GM12878 (cell line): ENCODE results near the gene TMEM94. TPM values are rescaled to one million over a fixed set of nuclear protein-coding genes. Genes with fewer than 3 reads are reported as not detected.

ENCODE experiments used
- HDAC2 ChIP-seq: fragments of 200-600 bp; sonication (generic); IDR thresholded peaks from 2 replicates; pipeline ENCODE4 v1.6.1; 2017
- WRNIP1 ChIP-seq: IDR thresholded peaks from 2 replicates; pipeline ENCODE4 v1.6.1; 2011; ENCODE audit warnings: low read depth, low read length, improper control_type of control experiment, borderline replicate concordance
- ZNF217 ChIP-seq: fragments of 450-650 bp; IDR thresholded peaks from 2 replicates; pipeline ENCODE4 v1.6.1; 2017; ENCODE audit warnings: antibody characterized with exemption, mild to moderate bottlenecking
- ZNF622 ChIP-seq: fragments of 450-650 bp; IDR thresholded peaks from 2 replicates; pipeline ENCODE4 v1.6.1; 2017; ENCODE audit warnings: mild to moderate bottlenecking, inconsistent platforms
- polyA plus RNA-seq, 11 experiments: library from polyadenylated mRNA; depleted of rRNA in 4 of 11; unstranded in 6 of 11; stranded (reverse) in 5 of 11; fragments of >200 nt; fragmentation: Nextera tagmentation in 4 of 11; fragmentation: Illumina TruSeq in 1 of 11; extraction: Ambion mirVana in 4 of 11; extraction: Trizol in 1 of 11; gene quantifications; 1 replicate in 1 of 11; 2 replicates in 10 of 11; pipeline versions ENCODE4 v1.2.1 to v1.2.3, GENCODE V29; 2011 to 2016; ENCODE audit warnings: inconsistent platforms in 2 of 11, missing spikeins in 2 of 11, low read depth in 1 of 11
- total RNA-seq, 4 experiments: library from RNA; depleted of rRNA in 3 of 4; stranded (reverse); fragments of >200 nt in 3 of 4; fragmentation: Illumina TruSeq in 1 of 4; extraction: Trizol in 1 of 4; gene quantifications; 2 replicates each; pipeline versions ENCODE4 v1.2.1 to v1.2.3, GENCODE V29; 2013 to 2021
- TF ChIP-seq, protein P1 (sequence below): fragments of 450-650 bp; IDR thresholded peaks from 2 replicates; pipeline ENCODE4 v1.6.1; 2018; ENCODE audit warnings: borderline replicate concordance, mild to moderate bottlenecking; ENCODE audit not compliant: partially characterized antibody
- TF ChIP-seq, protein P2 (sequence below): fragments of 450-650 bp; conservative IDR thresholded peaks from 2 replicates; pipeline ENCODE4 v1.6.1; 2017; ENCODE audit warnings: mild to moderate bottlenecking, moderate library complexity
- TF ChIP-seq, protein P3 (sequence below): IDR thresholded peaks from 2 replicates; pipeline ENCODE4 v1.6.1; 2011; ENCODE audit warnings: mild to moderate bottlenecking, low read depth, low read length, moderate library complexity; ENCODE audit not compliant: insufficient replicate concordance

The TMEM94 gene
- total and polyA plus RNA-seq, 10 of the 15 experiments (the other 5 are each of a cell fraction or from before 2014, with no cell fraction given): 0.31 to 70.7 (median 24.4) TPM

DNA sequence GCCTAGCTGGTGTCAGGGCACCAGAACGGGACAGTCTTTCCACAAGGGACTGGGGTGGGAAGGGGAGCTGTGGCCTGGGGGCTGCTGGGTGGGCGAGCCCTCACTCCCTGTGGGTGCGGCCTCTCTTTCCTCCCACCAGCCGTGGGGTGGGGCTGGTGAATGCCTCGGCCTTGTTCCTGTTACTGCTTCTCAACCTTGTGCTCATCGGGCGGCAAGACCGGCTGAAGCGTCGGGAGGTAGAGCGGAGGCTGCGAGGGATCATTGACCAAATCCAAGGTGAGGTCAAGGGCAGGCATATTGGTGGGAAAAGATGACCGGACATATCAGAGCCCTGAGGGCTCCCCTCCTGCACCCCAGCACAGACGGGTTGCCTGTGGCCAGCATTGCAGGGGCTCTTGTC lies 29.7 kb downstream of the TMEM94 start (continued):
- TF ChIP-seq HDAC2 (no peak), ZNF622 (no peak), WRNIP1 (no peak), ZNF217 (no peak)
- TF ChIP-seq, protein P1, sequence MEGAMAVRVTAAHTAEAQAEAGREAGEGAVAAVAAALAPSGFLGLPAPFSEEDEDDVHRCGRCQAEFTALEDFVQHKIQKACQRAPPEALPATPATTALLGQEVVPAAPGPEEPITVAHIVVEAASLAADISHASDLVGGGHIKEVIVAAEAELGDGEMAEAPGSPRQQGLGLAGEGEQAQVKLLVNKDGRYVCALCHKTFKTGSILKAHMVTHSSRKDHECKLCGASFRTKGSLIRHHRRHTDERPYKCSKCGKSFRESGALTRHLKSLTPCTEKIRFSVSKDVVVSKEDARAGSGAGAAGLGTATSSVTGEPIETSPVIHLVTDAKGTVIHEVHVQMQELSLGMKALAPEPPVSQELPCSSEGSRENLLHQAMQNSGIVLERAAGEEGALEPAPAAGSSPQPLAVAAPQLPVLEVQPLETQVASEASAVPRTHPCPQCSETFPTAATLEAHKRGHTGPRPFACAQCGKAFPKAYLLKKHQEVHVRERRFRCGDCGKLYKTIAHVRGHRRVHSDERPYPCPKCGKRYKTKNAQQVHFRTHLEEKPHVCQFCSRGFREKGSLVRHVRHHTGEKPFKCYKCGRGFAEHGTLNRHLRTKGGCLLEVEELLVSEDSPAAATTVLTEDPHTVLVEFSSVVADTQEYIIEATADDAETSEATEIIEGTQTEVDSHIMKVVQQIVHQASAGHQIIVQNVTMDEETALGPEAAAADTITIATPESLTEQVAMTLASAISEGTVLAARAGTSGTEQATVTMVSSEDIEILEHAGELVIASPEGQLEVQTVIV: no peak
- TF ChIP-seq, protein P2, sequence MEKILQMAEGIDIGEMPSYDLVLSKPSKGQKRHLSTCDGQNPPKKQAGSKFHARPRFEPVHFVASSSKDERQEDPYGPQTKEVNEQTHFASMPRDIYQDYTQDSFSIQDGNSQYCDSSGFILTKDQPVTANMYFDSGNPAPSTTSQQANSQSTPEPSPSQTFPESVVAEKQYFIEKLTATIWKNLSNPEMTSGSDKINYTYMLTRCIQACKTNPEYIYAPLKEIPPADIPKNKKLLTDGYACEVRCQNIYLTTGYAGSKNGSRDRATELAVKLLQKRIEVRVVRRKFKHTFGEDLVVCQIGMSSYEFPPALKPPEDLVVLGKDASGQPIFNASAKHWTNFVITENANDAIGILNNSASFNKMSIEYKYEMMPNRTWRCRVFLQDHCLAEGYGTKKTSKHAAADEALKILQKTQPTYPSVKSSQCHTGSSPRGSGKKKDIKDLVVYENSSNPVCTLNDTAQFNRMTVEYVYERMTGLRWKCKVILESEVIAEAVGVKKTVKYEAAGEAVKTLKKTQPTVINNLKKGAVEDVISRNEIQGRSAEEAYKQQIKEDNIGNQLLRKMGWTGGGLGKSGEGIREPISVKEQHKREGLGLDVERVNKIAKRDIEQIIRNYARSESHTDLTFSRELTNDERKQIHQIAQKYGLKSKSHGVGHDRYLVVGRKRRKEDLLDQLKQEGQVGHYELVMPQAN: no peak
- TF ChIP-seq, protein P3, sequence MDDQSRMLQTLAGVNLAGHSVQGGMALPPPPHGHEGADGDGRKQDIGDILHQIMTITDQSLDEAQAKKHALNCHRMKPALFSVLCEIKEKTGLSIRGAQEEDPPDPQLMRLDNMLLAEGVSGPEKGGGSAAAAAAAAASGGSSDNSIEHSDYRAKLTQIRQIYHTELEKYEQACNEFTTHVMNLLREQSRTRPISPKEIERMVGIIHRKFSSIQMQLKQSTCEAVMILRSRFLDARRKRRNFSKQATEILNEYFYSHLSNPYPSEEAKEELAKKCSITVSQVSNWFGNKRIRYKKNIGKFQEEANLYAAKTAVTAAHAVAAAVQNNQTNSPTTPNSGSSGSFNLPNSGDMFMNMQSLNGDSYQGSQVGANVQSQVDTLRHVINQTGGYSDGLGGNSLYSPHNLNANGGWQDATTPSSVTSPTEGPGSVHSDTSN: no peak
